Measurements from ENCODE around the gene TRPM8.
"Not testable (repeated sequence)": the region's sequence is repeated elsewhere in the genome, so short reads cannot be mapped to it uniquely, and the experiment has no call there.

Gene TRPM8

DNA sequence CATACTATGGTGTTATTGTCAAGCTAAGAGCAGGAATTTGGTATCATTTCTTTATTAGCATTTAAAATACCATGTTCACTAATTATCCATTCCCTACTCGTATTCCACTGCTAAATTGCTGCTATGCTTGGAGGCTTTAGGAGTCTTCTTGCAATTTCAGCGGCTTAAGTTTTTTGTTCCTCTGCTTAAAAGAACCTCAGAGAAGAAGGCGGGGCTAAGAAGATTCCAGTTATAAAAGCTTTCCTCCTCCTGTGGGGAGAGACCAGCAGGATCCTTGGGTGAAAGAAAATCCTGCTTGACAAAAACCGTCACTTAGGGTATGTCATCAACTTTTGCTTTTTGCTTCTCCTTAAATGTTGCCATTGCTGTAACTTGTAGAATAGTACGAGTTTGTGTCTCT lies at the start of gene TRPM8:
Gene TRPM8, plus strand, starts transcription at position 258 of the 400 bp plus-strand sequence. CDS start 9,165 bp downstream, outside the sequence.
- DNase-seq (ENCODE audit: low read depth), result no peak

GRCh38 chr2:233867993-233868532 lies 49.1 kb upstream of the TRPM8 start, which contains the start of gene MSL3B:
TSS of gene MSL3B (minus strand) at chr2:233868386.
- peak; percentile 51 for DNase-seq (ENCODE audit: low read depth)

GRCh38 chr2:233871432-233871831 lies 45.7 kb upstream of the TRPM8 start:
- DNase-seq (ENCODE audit: low read depth), result no peak

DNA sequence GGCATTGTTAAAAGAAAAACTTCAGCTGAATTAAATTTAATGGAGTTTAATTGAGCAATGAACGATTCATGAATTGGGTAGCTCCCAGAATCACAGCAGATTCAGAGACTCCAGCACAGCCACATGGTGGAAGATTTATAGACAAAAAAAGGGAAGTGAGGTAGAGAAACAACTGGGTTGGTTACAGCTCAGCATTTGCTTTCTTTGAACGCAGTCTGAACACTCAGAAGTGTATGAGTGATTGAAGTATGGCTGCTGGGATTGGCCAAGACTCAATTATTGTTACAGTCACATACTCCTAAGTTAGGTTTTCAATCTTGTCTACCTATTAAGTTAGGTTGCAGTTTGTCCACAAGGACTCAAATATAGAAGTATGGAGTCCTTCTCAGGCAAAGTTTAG lies 45.0 kb upstream of the TRPM8 start:
- not testable (repeated sequence) for DNase-seq (ENCODE audit: low read depth)

GRCh38 chr2:233882353-233882752 lies 34.8 kb upstream of the TRPM8 start:
- DNase-seq (ENCODE audit: low read depth), result no peak

DNA sequence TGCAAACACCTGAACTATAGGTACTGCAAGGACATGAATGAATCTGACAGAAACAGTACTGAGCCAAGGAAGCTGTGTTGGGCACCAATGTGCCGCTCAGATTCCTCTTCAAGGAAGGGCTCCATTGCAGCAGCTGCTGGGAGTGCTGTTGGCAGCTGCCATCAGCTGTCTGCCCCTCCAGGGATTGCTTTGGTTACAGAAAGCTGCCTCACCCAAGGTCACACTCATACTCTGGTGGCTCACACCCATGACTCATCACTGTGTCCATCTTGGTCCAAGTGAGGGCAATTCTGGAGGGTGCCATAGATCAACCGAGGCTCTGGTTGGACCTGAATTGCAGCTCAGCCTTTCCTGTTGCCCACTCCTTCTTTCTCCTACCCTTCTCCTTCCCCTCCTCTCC lies 24.4 kb upstream of the TRPM8 start:
- no peak for DNase-seq (ENCODE audit: low read depth)

DNA sequence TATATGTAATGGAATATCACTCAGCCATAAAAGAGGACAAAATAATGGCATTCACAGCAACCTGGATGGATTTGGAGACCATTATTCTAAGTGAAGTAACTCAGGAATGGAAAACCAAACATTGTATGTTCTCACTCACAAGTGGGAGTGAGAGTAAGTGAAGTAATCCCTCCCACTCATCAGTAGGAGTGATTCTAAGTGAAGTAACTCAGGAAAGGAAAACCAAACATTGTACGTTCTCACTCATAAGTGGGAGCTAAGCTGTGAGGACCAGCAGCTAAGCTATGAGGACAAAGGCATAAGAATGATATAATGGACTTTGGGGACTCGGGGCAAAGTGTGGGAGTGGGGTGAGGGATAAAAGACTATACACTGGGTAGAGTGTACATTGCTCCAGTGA lies 20.9 kb upstream of the TRPM8 start:
- DNase-seq (ENCODE audit: low read depth), result not testable (repeated sequence)

DNA sequence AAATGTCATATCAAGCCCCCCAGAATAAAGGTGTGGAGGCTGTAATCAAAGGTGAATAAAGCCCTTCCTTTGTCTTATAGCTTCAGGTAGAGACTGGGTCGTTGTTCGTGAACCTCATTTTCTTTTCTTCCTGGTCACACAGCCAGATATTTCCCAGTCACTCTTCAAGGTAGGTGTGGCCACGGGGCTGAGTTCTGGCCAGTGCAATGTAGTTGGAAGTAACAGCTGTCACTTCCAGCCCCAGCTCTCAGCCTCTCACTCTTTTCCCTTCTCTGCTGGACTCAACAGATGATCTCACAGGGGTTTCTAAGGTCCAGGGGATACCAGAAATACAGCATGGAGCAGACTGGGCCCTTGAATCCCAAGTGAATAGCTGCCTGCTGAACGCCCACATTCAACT lies 15.8 kb upstream of the TRPM8 start:
- DNase-seq (ENCODE audit: low read depth), result no peak

- DNase-seq (ENCODE audit: low read depth), result no peak
Measured at GRCh38 chr2:233901884-233902283, 15.3 kb upstream of the TRPM8 start.

- no peak for DNase-seq (ENCODE audit: low read depth)
Measured at GRCh38 chr2:233905945-233906344, 11.2 kb upstream of the TRPM8 start.

GRCh38 chr2:233907627-233908026 lies 9.5 kb upstream of the TRPM8 start:
- no peak for DNase-seq (ENCODE audit: low read depth)

GRCh38 chr2:233912691-233913423 lies 4.3 kb upstream of the TRPM8 start:
- peak; percentile 10 for DNase-seq (ENCODE audit: low read depth)

DNA sequence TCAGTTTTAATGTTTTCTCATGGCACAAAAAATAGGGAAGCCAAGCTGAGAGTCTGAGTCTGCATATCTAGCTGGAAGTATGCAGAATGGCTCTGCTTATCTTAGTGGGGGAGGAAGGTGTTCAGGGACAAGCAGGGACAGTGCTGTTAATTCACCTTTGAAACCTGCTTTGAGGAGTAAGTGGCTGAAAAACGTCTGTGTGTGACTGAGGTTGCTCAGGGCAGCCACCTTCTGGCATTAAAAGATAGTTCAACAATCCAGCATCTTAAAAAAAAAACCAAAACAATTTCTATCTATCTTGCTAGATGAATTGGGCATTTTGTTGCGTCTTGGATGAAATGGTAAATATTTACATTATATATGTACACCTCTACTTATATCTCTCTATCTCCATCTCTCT lies 2.0 kb upstream of the TRPM8 start:
- no peak for DNase-seq (ENCODE audit: low read depth)

GRCh38 chr2:233919319-233919718 lies 2.1 kb downstream of the TRPM8 start:
- no peak for DNase-seq (ENCODE audit: low read depth)

DNA sequence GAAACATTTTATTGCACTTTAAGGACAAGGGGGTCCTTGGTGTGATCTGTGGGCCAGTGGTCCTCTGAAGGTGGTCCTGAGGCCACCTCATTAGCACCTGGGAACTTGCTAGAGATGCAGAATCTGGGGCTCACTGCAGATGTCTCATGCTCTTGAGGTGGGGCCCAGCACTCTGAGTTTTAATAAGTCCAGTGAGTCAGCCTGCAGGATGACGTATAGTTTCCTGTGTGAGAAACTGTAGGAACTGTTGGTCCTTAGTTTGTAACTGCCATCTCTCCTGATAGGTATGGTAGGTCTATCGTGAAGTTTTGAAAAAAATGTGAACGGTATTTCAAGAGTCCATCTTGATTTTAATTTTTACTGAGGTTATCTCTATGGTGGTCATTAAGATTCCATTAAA lies 2.8 kb downstream of the TRPM8 start:
- DNase-seq (ENCODE audit: low read depth), result no peak

DNA sequence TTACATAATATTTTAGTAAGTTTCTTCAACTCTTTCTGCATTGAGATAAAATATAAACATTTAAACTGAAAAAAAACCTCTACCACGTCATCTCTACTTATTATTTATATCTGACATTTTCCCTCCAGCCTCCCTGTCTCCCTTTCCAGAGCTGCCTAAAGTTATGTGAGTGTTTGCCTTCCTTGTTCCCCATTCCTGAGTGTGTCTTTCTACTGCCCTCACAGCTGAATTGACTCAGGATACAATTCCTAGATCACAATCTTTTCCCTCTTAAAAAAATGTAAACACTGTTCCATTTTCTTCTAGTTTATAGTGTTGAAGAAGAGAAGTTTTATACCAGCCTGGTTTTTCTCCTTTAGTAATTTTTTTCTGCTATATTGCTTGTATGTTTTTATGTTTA lies 5.3 kb downstream of the TRPM8 start:
- DNase-seq (ENCODE audit: low read depth), result no peak

- DNase-seq (ENCODE audit: low read depth), result no peak
Measured at GRCh38 chr2:233925402-233925801, 8.2 kb downstream of the TRPM8 start.

- DNase-seq (ENCODE audit: low read depth), result no peak
Measured at GRCh38 chr2:233926806-233927205, 9.6 kb downstream of the TRPM8 start.

- DNase-seq (ENCODE audit: low read depth), result no peak
Measured at GRCh38 chr2:233928594-233929351, 11.6 kb downstream of the TRPM8 start.

GRCh38 chr2:233929352-233930022 lies 12.3 kb downstream of the TRPM8 start:
- DNase-seq (ENCODE audit: low read depth), result no peak

DNA sequence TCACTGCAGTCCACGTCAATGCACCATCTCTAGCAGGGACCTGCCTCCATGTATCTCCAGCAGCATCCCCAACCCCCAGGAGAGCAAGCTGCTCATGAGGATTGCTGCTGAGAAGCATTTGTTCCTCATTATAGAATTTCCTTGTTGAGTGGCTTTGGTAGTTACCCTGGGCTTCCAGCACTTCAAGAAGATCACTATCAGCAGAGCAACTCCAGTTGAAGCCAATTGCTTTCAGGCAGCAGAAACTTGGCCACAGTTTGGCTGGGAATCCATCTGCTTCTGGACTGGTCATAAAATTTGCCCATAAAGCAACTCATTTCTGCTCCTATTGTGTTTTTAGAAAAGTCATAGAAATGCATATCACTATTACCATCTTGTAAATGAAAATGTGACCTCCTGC lies 17.4 kb downstream of the TRPM8 start:
- no peak for DNase-seq (ENCODE audit: low read depth)

- DNase-seq (ENCODE audit: low read depth), result no peak
Measured at GRCh38 chr2:233935426-233935825, 18.3 kb downstream of the TRPM8 start.

DNA sequence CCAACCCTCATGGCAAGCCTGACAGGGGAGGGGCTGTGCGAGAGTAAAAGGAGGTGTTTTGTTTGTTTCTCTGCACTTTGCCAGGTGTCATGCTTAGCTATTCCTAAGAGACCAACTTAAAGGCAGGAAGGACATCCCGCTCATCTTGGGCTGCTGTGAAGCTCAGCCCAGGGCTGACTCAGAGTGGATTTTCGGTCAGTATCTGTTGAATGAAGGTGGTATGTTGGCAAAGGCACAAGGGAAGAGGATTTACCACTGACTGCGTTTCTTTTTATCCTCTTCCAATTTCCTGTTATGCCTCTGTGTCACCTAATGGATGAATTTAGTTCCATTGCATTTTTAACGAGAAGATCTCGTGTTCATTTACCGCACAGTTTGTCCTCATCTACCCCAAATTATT lies 18.9 kb downstream of the TRPM8 start:
- no peak for DNase-seq (ENCODE audit: low read depth)

All from fibroblast of gingiva (primary cell).